HepG2 (cell line): ENCODE data around the gene MAPK13. TPM values are rescaled to one million over a fixed set of nuclear protein-coding genes. Genes with fewer than 3 reads are reported as not detected.

Experiments used
- BHLHE40 ChIP-seq: IDR thresholded peaks from 2 replicates; pipeline ENCODE4 v1.6.1; 2011; ENCODE audit warnings: low read length, improper control_type of control experiment
- CBX2 ChIP-seq, 2 experiments: fragments of 200-600 bp in 1 of 2; sonication (generic); formaldehyde crosslinking in 1 of 2; IDR thresholded peaks; 2 replicates each; pipeline versions ENCODE4 v1.7.0 to v1.8.1; 2018 to 2022; ENCODE audit warnings: low read depth in 2 of 2, low read length in 1 of 2, mild to moderate bottlenecking in 1 of 2, missing genetic modification reagents in 1 of 2
- EHMT2 ChIP-seq: fragments of 200-600 bp; sonication (generic); IDR thresholded peaks from 2 replicates; pipeline ENCODE4 v1.7.0; 2017; ENCODE audit warnings: antibody characterized with exemption, low read depth, low read length, borderline replicate concordance
- ELF1 ChIP-seq: sonication (generic); formaldehyde crosslinking; IDR thresholded peaks from 2 replicates; pipeline ENCODE4 v1.4.0; 2020; ENCODE audit warnings: missing genetic modification reagents
- FOXO1 ChIP-seq: sonication (generic); formaldehyde crosslinking; IDR thresholded peaks from 2 replicates; pipeline ENCODE4 v1.4.0; 2020; ENCODE audit warnings: missing genetic modification reagents
- GPN1 ChIP-seq: sonication (generic); formaldehyde crosslinking; IDR thresholded peaks from 2 replicates; pipeline ENCODE4 v1.5.1; 2020; ENCODE audit warnings: missing genetic modification reagents, borderline replicate concordance
- KDM2A ChIP-seq: sonication (generic); formaldehyde crosslinking; IDR thresholded peaks from 2 replicates; pipeline ENCODE4 v1.4.0; 2020; ENCODE audit warnings: low read depth, missing genetic modification reagents, borderline replicate concordance
- PLRG1 ChIP-seq: fragments of 450-650 bp; conservative IDR thresholded peaks from 2 replicates; pipeline ENCODE4 v1.6.1; 2016
- RBM22 ChIP-seq: fragments of 200-400 bp; formaldehyde crosslinking; optimal IDR thresholded peaks from 2 replicates; pipeline ENCODE3; 2017; ENCODE audit warnings: mild to moderate bottlenecking, low read length, moderate library complexity
- SALL2 ChIP-seq: sonication (generic); formaldehyde crosslinking; IDR thresholded peaks from 2 replicates; pipeline ENCODE4 v1.8.1; 2023; ENCODE audit warnings: mild to moderate bottlenecking, missing genetic modification reagents, inconsistent platforms
- STAT5B ChIP-seq: sonication (generic); formaldehyde crosslinking; IDR thresholded peaks from 2 replicates; pipeline ENCODE4 v1.4.0; 2020; ENCODE audit warnings: missing genetic modification reagents
- XRCC5 ChIP-seq: fragments of 200-400 bp; formaldehyde crosslinking; optimal IDR thresholded peaks from 2 replicates; pipeline ENCODE3; 2017; ENCODE audit warnings: mild to moderate bottlenecking, low read length
- ZKSCAN5 ChIP-seq: sonication (generic); formaldehyde crosslinking; IDR thresholded peaks from 2 replicates; pipeline ENCODE4 v1.5.1; 2020; ENCODE audit warnings: mild to moderate bottlenecking, missing genetic modification reagents
- ZMYM2 ChIP-seq: sonication (generic); formaldehyde crosslinking; IDR thresholded peaks from 2 replicates; pipeline ENCODE4 v1.8.0; 2022; ENCODE audit warnings: mild to moderate bottlenecking, missing genetic modification reagents
- ZNF7 ChIP-seq: IDR thresholded peaks from 2 replicates; pipeline ENCODE4 v1.6.1; 2016; ENCODE audit warnings: missing biosample characterization, missing genetic modification reagents
- ZNF747 ChIP-seq: sonication (generic); formaldehyde crosslinking; IDR thresholded peaks from 2 replicates; pipeline ENCODE4 v1.8.1; 2023; ENCODE audit warnings: missing genetic modification reagents, mild to moderate bottlenecking, borderline replicate concordance
- ZNF839 ChIP-seq: sonication (generic); formaldehyde crosslinking; IDR thresholded peaks from 2 replicates; pipeline ENCODE4 v1.4.0; 2020; ENCODE audit warnings: missing genetic modification reagents, mild to moderate bottlenecking, borderline replicate concordance
- ZSCAN30 ChIP-seq: sonication (generic); formaldehyde crosslinking; IDR thresholded peaks from 2 replicates; pipeline ENCODE4 v1.5.0; 2020; ENCODE audit warnings: mild to moderate bottlenecking, missing genetic modification reagents
- polyA plus RNA-seq, 8 experiments: library from polyadenylated mRNA; depleted of rRNA in 3 of 8; stranded (reverse) in 7 of 8; unstranded in 1 of 8; fragments of >200 nt; fragmentation: Illumina TruSeq in 4 of 8; extraction: Trizol in 4 of 8; gene quantifications; 2 replicates each; pipeline versions ENCODE4 v1.2.1 to v1.2.3, GENCODE V29; 2011 to 2016; ENCODE audit warnings: low read depth in 4 of 8, missing spikeins in 1 of 8, mixed read lengths in 1 of 8; ENCODE audit not compliant: insufficient read depth in 1 of 8
- total RNA-seq, 5 experiments: library from RNA; depleted of rRNA; stranded (reverse); fragments of >200 nt; fragmentation: Illumina TruSeq; extraction: Trizol; gene quantifications; 2 replicates each; pipeline ENCODE4 v1.2.3, GENCODE V29; 2016; ENCODE audit warnings: low read depth in 1 of 5
- TF ChIP-seq, protein P1 (sequence below): sonication (generic); formaldehyde crosslinking; IDR thresholded peaks from 2 replicates; pipeline ENCODE4 v1.8.1; 2023; ENCODE audit warnings: mild to moderate bottlenecking, moderate library complexity, missing genetic modification reagents
- TF ChIP-seq, protein P2 (sequence below): conservative IDR thresholded peaks from 2 replicates; pipeline ENCODE4 v1.6.1; 2018; ENCODE audit warnings: missing genetic modification reagents
- TF ChIP-seq, protein P3 (sequence below): sonication (generic); formaldehyde crosslinking; IDR thresholded peaks from 2 replicates; pipeline ENCODE4 v1.4.0; 2020; ENCODE audit warnings: missing genetic modification reagents
- TF ChIP-seq, protein P4 (sequence below): sonication (generic); formaldehyde crosslinking; conservative IDR thresholded peaks from 2 replicates; pipeline ENCODE4 v1.5.0; 2020; ENCODE audit warnings: missing genetic modification reagents
- TF ChIP-seq, protein P5 (sequence below): fragments of 450-650 bp; IDR thresholded peaks from 2 replicates; pipeline ENCODE4 v1.6.1; 2017

Gene MAPK13
- total and polyA plus RNA-seq, 2 of the 13 experiments (the other 11 are each of a cell fraction or from before 2014, with no cell fraction given) = 12.7 to 43.4 TPM

DNA sequence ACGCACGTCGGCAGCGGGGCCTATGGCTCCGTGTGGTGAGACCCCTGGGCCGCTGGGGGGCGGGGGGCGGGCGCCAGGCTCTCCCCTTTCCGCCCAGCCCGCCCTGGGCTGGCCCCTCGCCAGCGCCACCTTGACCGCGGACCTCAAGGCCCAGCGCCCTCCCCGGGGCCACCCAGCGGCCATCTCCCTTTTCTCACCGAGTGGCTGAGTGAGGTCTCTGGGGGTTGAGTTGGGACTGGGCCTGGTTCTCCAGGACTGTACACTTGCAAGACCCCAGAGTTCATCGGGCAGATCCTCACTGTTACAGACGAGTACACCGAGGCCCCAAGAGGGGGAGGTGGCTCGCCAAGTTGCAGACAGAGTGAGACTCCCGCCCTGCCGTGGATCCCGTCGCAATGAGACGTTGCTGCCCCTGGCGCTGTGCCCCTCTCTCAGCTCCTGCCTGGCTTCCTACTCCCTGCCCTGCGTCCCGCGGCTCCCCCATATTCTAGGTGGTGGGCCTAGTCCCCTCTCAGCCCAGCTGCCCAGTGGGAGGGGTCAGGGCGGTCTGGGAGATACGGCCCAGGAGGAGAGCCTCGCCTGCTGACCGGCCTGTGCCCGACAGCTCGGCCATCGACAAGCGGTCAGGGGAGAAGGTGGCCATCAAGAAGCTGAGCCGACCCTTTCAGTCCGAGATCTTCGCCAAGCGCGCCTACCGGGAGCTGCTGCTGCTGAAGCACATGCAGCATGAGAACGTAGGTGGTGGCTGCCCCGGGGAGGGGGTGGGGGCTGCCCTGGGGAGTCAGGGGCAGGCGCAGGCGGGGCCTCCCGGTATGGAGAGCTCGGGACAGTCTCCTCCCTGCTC is 576 bp downstream of the MAPK13 start (continued):
- TF ChIP-seq, protein P1, sequence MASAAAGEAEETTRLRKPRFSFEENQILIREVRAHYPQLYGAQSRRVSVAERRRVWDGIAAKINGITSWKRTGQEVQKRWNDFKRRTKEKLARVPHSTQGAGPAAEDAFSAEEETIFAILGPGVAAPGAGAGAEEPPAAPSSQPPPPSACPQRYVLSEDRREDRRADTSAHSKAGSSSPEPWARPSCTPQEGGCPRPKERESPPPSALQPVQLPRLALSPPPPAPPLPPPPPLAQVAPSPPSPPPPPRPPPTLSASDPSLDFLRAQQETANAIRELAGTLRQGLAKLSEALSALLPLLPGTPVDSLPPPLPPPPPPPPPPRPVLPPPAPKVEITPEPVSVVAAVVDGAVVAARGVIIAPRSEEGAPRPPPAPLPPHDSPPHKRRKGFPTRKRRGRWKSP (CRISPR knock-in tag) = peak; percentile 66
- TF ChIP-seq, protein P2, sequence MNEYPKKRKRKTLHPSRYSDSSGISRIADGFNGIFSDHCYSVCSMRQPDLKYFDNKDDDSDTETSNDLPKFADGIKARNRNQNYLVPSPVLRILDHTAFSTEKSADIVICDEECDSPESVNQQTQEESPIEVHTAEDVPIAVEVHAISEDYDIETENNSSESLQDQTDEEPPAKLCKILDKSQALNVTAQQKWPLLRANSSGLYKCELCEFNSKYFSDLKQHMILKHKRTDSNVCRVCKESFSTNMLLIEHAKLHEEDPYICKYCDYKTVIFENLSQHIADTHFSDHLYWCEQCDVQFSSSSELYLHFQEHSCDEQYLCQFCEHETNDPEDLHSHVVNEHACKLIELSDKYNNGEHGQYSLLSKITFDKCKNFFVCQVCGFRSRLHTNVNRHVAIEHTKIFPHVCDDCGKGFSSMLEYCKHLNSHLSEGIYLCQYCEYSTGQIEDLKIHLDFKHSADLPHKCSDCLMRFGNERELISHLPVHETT = no peak
- TF ChIP-seq ZNF839 (peak; percentile 81), FOXO1 (0 out of 2 replicates have a peak, but pooled peaks have one; percentile 31), SALL2 (CRISPR knock-in tag) (peak; percentile 50; the same call in 1 of the 2 replicates), RBM22 (peak; percentile 93), ZNF747 (CRISPR knock-in tag) (no peak), ELF1 (CRISPR knock-in tag) (no peak), KDM2A (CRISPR knock-in tag) (peak; percentile 68; the same call in 1 of the 2 replicates), EHMT2 (no peak), ZSCAN30 (CRISPR knock-in tag) (no peak), ZKSCAN5 (peak; percentile 62; the same call in 1 of the 2 replicates), GPN1 (CRISPR knock-in tag) (no peak), BHLHE40 (no peak), ZMYM2 (CRISPR knock-in tag) (no peak), STAT5B (CRISPR knock-in tag) (0 out of 2 replicates have a peak, but pooled peaks have one; percentile 14), PLRG1 (no peak), CBX2 (IDR thresholded peaks at IDR 0.05; ENCODE audit: low read depth, low read length) (no peak), CBX2 (CRISPR knock-in tag; IDR thresholded peaks at IDR 0.05; ENCODE audit: low read depth) (0 out of 2 replicates have a peak, but pooled peaks have one; percentile 49), ZNF7 (CRISPR knock-in tag) (no peak), XRCC5 (peak; percentile 70)
- TF ChIP-seq, protein P3, sequence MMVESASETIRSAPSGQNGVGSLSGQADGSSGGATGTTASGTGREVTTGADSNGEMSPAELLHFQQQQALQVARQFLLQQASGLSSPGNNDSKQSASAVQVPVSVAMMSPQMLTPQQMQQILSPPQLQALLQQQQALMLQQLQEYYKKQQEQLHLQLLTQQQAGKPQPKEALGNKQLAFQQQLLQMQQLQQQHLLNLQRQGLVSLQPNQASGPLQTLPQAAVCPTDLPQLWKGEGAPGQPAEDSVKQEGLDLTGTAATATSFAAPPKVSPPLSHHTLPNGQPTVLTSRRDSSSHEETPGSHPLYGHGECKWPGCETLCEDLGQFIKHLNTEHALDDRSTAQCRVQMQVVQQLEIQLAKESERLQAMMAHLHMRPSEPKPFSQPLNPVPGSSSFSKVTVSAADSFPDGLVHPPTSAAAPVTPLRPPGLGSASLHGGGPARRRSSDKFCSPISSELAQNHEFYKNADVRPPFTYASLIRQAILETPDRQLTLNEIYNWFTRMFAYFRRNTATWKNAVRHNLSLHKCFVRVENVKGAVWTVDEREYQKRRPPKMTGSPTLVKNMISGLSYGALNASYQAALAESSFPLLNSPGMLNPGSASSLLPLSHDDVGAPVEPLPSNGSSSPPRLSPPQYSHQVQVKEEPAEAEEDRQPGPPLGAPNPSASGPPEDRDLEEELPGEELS (CRISPR knock-in tag) = no peak; the same call in 1 of the 2 replicates
- TF ChIP-seq, protein P4, sequence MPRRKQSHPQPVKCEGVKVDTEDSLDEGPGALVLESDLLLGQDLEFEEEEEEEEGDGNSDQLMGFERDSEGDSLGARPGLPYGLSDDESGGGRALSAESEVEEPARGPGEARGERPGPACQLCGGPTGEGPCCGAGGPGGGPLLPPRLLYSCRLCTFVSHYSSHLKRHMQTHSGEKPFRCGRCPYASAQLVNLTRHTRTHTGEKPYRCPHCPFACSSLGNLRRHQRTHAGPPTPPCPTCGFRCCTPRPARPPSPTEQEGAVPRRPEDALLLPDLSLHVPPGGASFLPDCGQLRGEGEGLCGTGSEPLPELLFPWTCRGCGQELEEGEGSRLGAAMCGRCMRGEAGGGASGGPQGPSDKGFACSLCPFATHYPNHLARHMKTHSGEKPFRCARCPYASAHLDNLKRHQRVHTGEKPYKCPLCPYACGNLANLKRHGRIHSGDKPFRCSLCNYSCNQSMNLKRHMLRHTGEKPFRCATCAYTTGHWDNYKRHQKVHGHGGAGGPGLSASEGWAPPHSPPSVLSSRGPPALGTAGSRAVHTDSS (CRISPR knock-in tag) = no peak
- TF ChIP-seq, protein P5, sequence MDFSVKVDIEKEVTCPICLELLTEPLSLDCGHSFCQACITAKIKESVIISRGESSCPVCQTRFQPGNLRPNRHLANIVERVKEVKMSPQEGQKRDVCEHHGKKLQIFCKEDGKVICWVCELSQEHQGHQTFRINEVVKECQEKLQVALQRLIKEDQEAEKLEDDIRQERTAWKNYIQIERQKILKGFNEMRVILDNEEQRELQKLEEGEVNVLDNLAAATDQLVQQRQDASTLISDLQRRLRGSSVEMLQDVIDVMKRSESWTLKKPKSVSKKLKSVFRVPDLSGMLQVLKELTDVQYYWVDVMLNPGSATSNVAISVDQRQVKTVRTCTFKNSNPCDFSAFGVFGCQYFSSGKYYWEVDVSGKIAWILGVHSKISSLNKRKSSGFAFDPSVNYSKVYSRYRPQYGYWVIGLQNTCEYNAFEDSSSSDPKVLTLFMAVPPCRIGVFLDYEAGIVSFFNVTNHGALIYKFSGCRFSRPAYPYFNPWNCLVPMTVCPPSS = no peak
